Measurements from ENCODE around the gene DMD. TPM values are rescaled to one million over a fixed set of nuclear protein-coding genes. Genes with fewer than 3 reads are reported as not detected.

Gene DMD
- total and polyA plus RNA-seq, 2 donors (not counting 1 experiment from before 2014, with no cell fraction given), result 5.1 to 7.2 TPM

GRCh38 chrX:32118832-32119231 is 1092.5 kb downstream of the DMD start:
- H3K36me3 ChIP-seq (ENCODE audit: control insufficient read depth, insufficient read depth, low read length), result no peaks in the 10 kb centered on the region
- no peak overlapping the region for H3K27ac ChIP-seq (ENCODE audit: insufficient read depth, low read length)
- no peaks in the 10 kb centered on the region for H3K4me1 ChIP-seq (ENCODE audit: control insufficient read depth, extremely low read depth, insufficient read depth, low read length)
- H3K79me2 ChIP-seq (ENCODE audit: control insufficient read depth, insufficient read depth, low read length), result no peaks in the 10 kb centered on the region
- H3K4me3 ChIP-seq (replicated peaks in 1 of 4; ENCODE audit: control extremely low read depth in 1 of 4, insufficient read depth in 1 of 4, low read depth in 3 of 4, low read length in 4 of 4), result no peak overlapping the region
- H2AFZ ChIP-seq (ENCODE audit: low read length), result no peak overlapping the region
- no peaks in the 10 kb centered on the region for H3K9me3 ChIP-seq (ENCODE audit: control insufficient read depth, insufficient read depth, low read depth, low read length)
- no peaks in the 10 kb centered on the region for H4K20me1 ChIP-seq (ENCODE audit: control insufficient read depth, extremely low read depth, insufficient read depth, low read length)
- no peak overlapping the region for H3K9ac ChIP-seq (ENCODE audit: insufficient read depth, low read length)
- TF ChIP-seq CTCF (conservative IDR thresholded peaks at IDR 0.05 in 1 of 2, IDR thresholded peaks at IDR 0.05 in 1 of 2; ENCODE audit: low read depth in 1 of 2, low read length in 2 of 2), result no peak
- no peak for TF ChIP-seq EZH2 (IDR thresholded peaks at IDR 0.05; ENCODE audit: low read length, missing control alignments)
- no peaks in the 10 kb centered on the region for H3K27me3 ChIP-seq (ENCODE audit: control insufficient read depth, insufficient read depth, low read length)
- H3K4me2 ChIP-seq (ENCODE audit: extremely low read depth, insufficient read depth, low read length), result no peak overlapping the region
- no peak for DNase-seq (ENCODE audit: low read depth in 2 of 2)

GRCh38 chrX:32116047-32116446 is 1095.3 kb downstream of the DMD start:
- Histone ChIP-seq H3K27me3 (ENCODE audit: control insufficient read depth, insufficient read depth, low read length) (no peaks in the 10 kb centered on the region), H3K79me2 (ENCODE audit: control insufficient read depth, insufficient read depth, low read length) (no peaks in the 10 kb centered on the region), H2AFZ (ENCODE audit: low read length) (no peak overlapping the region), H3K4me3 (replicated peaks in 1 of 4; ENCODE audit: control extremely low read depth in 1 of 4, insufficient read depth in 1 of 4, low read depth in 3 of 4, low read length in 4 of 4) (no peak overlapping the region), H3K4me2 (ENCODE audit: extremely low read depth, insufficient read depth, low read length) (no peak overlapping the region), H3K4me1 (ENCODE audit: control insufficient read depth, extremely low read depth, insufficient read depth, low read length) (no peaks in the 10 kb centered on the region), H3K9me3 (ENCODE audit: control insufficient read depth, insufficient read depth, low read depth, low read length) (no peaks in the 10 kb centered on the region), H3K36me3 (ENCODE audit: control insufficient read depth, insufficient read depth, low read length) (no peaks in the 10 kb centered on the region), H3K9ac (ENCODE audit: insufficient read depth, low read length) (no peak overlapping the region), H3K27ac (ENCODE audit: insufficient read depth, low read length) (no peak overlapping the region), H4K20me1 (ENCODE audit: control insufficient read depth, extremely low read depth, insufficient read depth, low read length) (no peaks in the 10 kb centered on the region)
- no peak for TF ChIP-seq CTCF (conservative IDR thresholded peaks at IDR 0.05 in 1 of 2, IDR thresholded peaks at IDR 0.05 in 1 of 2; ENCODE audit: low read depth in 1 of 2, low read length in 2 of 2)
- no peak for TF ChIP-seq EZH2 (IDR thresholded peaks at IDR 0.05; ENCODE audit: low read length, missing control alignments)
- DNase-seq (ENCODE audit: low read depth in 2 of 2), result no peak

GRCh38 chrX:32087663-32088062 is 1123.7 kb downstream of the DMD start:
- H3K9me3 ChIP-seq (ENCODE audit: control insufficient read depth, insufficient read depth, low read depth, low read length), result no peaks in the 10 kb centered on the region
- no peaks in the 10 kb centered on the region for H3K79me2 ChIP-seq (ENCODE audit: control insufficient read depth, insufficient read depth, low read length)
- H3K4me2 ChIP-seq (ENCODE audit: extremely low read depth, insufficient read depth, low read length), result no peak overlapping the region
- no peak overlapping the region for H2AFZ ChIP-seq (ENCODE audit: low read length)
- TF ChIP-seq EZH2 (IDR thresholded peaks at IDR 0.05; ENCODE audit: low read length, missing control alignments) (no peak), CTCF (conservative IDR thresholded peaks at IDR 0.05 in 1 of 2, IDR thresholded peaks at IDR 0.05 in 1 of 2; ENCODE audit: low read depth in 1 of 2, low read length in 2 of 2) (no peak)
- no peak overlapping the region for H3K4me3 ChIP-seq (replicated peaks in 1 of 4; ENCODE audit: control extremely low read depth in 1 of 4, insufficient read depth in 1 of 4, low read depth in 3 of 4, low read length in 4 of 4)
- H3K27ac ChIP-seq (ENCODE audit: insufficient read depth, low read length), result no peak overlapping the region
- no peak for DNase-seq (ENCODE audit: low read depth in 2 of 2)
- no peaks in the 10 kb centered on the region for H3K27me3 ChIP-seq (ENCODE audit: control insufficient read depth, insufficient read depth, low read length)
- no peaks in the 10 kb centered on the region for H4K20me1 ChIP-seq (ENCODE audit: control insufficient read depth, extremely low read depth, insufficient read depth, low read length)
- no peaks in the 10 kb centered on the region for H3K36me3 ChIP-seq (ENCODE audit: control insufficient read depth, insufficient read depth, low read length)
- no peak overlapping the region for H3K9ac ChIP-seq (ENCODE audit: insufficient read depth, low read length)
- no peaks in the 10 kb centered on the region for H3K4me1 ChIP-seq (ENCODE audit: control insufficient read depth, extremely low read depth, insufficient read depth, low read length)
